Measurements from ENCODE around the gene POLE3. TPM values are rescaled to one million over a fixed set of nuclear protein-coding genes. Genes with fewer than 3 reads are reported as not detected.

The POLE3 gene
- total and polyA plus RNA-seq, 9 of the 15 experiments (the other 6 are each of a cell fraction or from before 2014, with no cell fraction given): 52.6 to 179 (median 110) TPM

- TF ChIP-seq TAF9B (IDR thresholded peaks at IDR 0.05; ENCODE audit: partially characterized antibody): no peak
- TF ChIP-seq, protein P1, sequence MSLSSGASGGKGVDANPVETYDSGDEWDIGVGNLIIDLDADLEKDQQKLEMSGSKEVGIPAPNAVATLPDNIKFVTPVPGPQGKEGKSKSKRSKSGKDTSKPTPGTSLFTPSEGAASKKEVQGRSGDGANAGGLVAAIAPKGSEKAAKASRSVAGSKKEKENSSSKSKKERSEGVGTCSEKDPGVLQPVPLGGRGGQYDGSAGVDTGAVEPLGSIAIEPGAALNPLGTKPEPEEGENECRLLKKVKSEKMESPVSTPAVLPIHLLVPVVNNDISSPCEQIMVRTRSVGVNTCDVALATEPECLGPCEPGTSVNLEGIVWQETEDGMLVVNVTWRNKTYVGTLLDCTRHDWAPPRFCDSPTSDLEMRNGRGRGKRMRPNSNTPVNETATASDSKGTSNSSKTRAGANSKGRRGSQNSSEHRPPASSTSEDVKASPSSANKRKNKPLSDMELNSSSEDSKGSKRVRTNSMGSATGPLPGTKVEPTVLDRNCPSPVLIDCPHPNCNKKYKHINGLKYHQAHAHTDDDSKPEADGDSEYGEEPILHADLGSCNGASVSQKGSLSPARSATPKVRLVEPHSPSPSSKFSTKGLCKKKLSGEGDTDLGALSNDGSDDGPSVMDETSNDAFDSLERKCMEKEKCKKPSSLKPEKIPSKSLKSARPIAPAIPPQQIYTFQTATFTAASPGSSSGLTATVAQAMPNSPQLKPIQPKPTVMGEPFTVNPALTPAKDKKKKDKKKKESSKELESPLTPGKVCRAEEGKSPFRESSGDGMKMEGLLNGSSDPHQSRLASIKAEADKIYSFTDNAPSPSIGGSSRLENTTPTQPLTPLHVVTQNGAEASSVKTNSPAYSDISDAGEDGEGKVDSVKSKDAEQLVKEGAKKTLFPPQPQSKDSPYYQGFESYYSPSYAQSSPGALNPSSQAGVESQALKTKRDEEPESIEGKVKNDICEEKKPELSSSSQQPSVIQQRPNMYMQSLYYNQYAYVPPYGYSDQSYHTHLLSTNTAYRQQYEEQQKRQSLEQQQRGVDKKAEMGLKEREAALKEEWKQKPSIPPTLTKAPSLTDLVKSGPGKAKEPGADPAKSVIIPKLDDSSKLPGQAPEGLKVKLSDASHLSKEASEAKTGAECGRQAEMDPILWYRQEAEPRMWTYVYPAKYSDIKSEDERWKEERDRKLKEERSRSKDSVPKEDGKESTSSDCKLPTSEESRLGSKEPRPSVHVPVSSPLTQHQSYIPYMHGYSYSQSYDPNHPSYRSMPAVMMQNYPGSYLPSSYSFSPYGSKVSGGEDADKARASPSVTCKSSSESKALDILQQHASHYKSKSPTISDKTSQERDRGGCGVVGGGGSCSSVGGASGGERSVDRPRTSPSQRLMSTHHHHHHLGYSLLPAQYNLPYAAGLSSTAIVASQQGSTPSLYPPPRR (CRISPR knock-in tag; IDR thresholded peaks at IDR 0.05; ENCODE audit: borderline replicate concordance): no peak
- TF ChIP-seq FIP1L1 (IDR thresholded peaks at IDR 0.05; ENCODE audit: low read depth, low read length, poor library complexity, severe bottlenecking): no peak
- TF ChIP-seq ZBTB11 (CRISPR knock-in tag; IDR thresholded peaks at IDR 0.05): peak; percentile 34 to 81 (median 42); a peak in 3 of 6 replicates
- no peak for TF ChIP-seq ZNF318 (IDR thresholded peaks at IDR 0.05; ENCODE audit: borderline replicate concordance in 1 of 2, low read depth in 1 of 2)
These were observed 9.3 kb downstream of the POLE3 start, which contains the start of gene ALAD (continued) for GRCh38 chr9:113401027-113401792.
